ENCODE measurements around the gene MRAP2. TPM values are rescaled to one million over a fixed set of nuclear protein-coding genes. Genes with fewer than 3 reads are reported as not detected.

MRAP2 gene
- polyA plus RNA-seq, 1 donor (not counting 4 experiments of a cell fraction or from before 2014, with no cell fraction given) = 3.0 TPM

GRCh38 chr6:84052204-84052882, 18.8 kb downstream of the MRAP2 start:
- no peak overlapping the region for H3K4me3 ChIP-seq (ENCODE audit: control insufficient read depth in 2 of 3, extremely low read depth in 1 of 3, insufficient read depth in 2 of 3, low read depth in 1 of 3, low read length in 3 of 3)
- FAIRE-seq = no peak
- H3K27me3 ChIP-seq (ENCODE audit: control insufficient read depth, extremely low read depth, insufficient read depth, low read length) = no peaks in the 10 kb centered on the region
- no peak for DNase-seq (ENCODE audit: low read depth, low spot score)
- no peaks in the 10 kb centered on the region for H3K36me3 ChIP-seq (ENCODE audit: control insufficient read depth in 2 of 2, extremely low read depth in 1 of 2, insufficient read depth in 2 of 2, low read length in 2 of 2)
- peak overlapping the region; percentile 60 for H2AFZ ChIP-seq (ENCODE audit: control insufficient read depth, low read length)
- no peaks in the 10 kb centered on the region for H3K79me2 ChIP-seq (ENCODE audit: control insufficient read depth, insufficient read depth, low read length)
- H3K9ac ChIP-seq (ENCODE audit: control insufficient read depth, extremely low read depth, insufficient read depth, low read length) = no peak overlapping the region
- TF ChIP-seq CTCF (optimal IDR thresholded peaks at IDR 0.05 in 1 of 3, IDR thresholded peaks at IDR 0.05 in 1 of 3, conservative IDR thresholded peaks at IDR 0.05 in 1 of 3; ENCODE audit: extremely low read depth in 1 of 3, insufficient read depth in 2 of 3, low read length in 3 of 3) (no peak), EZH2 (IDR thresholded peaks at IDR 0.05; ENCODE audit: low read length) (no peak)
- H4K20me1 ChIP-seq (ENCODE audit: control insufficient read depth, extremely low read depth, insufficient read depth, low read length) = no peaks in the 10 kb centered on the region
- no peak overlapping the region for H3K4me2 ChIP-seq (ENCODE audit: control insufficient read depth, extremely low read depth, insufficient read depth, low read depth, low read length)
- H3K9me1 ChIP-seq (ENCODE audit: control insufficient read depth, extremely low read depth, insufficient read depth, low read length) = no peaks in the 10 kb centered on the region
- H3K4me1 ChIP-seq (ENCODE audit: control insufficient read depth, extremely low read depth, insufficient read depth, low read length) = no peaks in the 10 kb centered on the region
- dilution Hi-C loops (cut with MboI; ENCODE audit: extremely low pct_ligation_motif_present, low sequenced_read_pairs) = no loop called here
- no peaks in the 10 kb centered on the region for H3K9me3 ChIP-seq (ENCODE audit: control insufficient read depth, low read depth, low read length)
- H3K27ac ChIP-seq (ENCODE audit: control insufficient read depth, insufficient read depth, low read length) = no peak overlapping the region

- no peak overlapping the region for H3K27ac ChIP-seq (ENCODE audit: control insufficient read depth, insufficient read depth, low read length)
- H2AFZ ChIP-seq (ENCODE audit: control insufficient read depth, low read length) = no peak overlapping the region
- no peak overlapping the region for H3K4me2 ChIP-seq (ENCODE audit: control insufficient read depth, extremely low read depth, insufficient read depth, low read depth, low read length)
- DNase-seq (ENCODE audit: low read depth, low spot score) (no peak), FAIRE-seq (no peak)
- H3K9me1 ChIP-seq (ENCODE audit: control insufficient read depth, extremely low read depth, insufficient read depth, low read length) = no peaks in the 10 kb centered on the region
- H3K4me1 ChIP-seq (ENCODE audit: control insufficient read depth, extremely low read depth, insufficient read depth, low read length) = no peaks in the 10 kb centered on the region
- TF ChIP-seq EZH2 (IDR thresholded peaks at IDR 0.05; ENCODE audit: low read length) = no peak
- no peak for TF ChIP-seq CTCF (optimal IDR thresholded peaks at IDR 0.05 in 1 of 3, IDR thresholded peaks at IDR 0.05 in 1 of 3, conservative IDR thresholded peaks at IDR 0.05 in 1 of 3; ENCODE audit: extremely low read depth in 1 of 3, insufficient read depth in 2 of 3, low read length in 3 of 3)
- H3K27me3 ChIP-seq (ENCODE audit: control insufficient read depth, extremely low read depth, insufficient read depth, low read length) = no peaks in the 10 kb centered on the region
- H4K20me1 ChIP-seq (ENCODE audit: control insufficient read depth, extremely low read depth, insufficient read depth, low read length) = no peaks in the 10 kb centered on the region
- no peaks in the 10 kb centered on the region for H3K79me2 ChIP-seq (ENCODE audit: control insufficient read depth, insufficient read depth, low read length)
- dilution Hi-C loops (cut with MboI; ENCODE audit: extremely low pct_ligation_motif_present, low sequenced_read_pairs) = no loop called here
- no peaks in the 10 kb centered on the region for H3K36me3 ChIP-seq (ENCODE audit: control insufficient read depth in 2 of 2, extremely low read depth in 1 of 2, insufficient read depth in 2 of 2, low read length in 2 of 2)
- no peak overlapping the region for H3K9ac ChIP-seq (ENCODE audit: control insufficient read depth, extremely low read depth, insufficient read depth, low read length)
- H3K9me3 ChIP-seq (ENCODE audit: control insufficient read depth, low read depth, low read length) = no peaks in the 10 kb centered on the region
- H3K4me3 ChIP-seq (ENCODE audit: control insufficient read depth in 2 of 3, extremely low read depth in 1 of 3, insufficient read depth in 2 of 3, low read depth in 1 of 3, low read length in 3 of 3) = no peak overlapping the region
Observed at GRCh38 chr6:84052883-84053241, 19.3 kb downstream of the MRAP2 start.
